Measurements from ENCODE around the gene MGRN1.

The MGRN1 gene

DNA sequence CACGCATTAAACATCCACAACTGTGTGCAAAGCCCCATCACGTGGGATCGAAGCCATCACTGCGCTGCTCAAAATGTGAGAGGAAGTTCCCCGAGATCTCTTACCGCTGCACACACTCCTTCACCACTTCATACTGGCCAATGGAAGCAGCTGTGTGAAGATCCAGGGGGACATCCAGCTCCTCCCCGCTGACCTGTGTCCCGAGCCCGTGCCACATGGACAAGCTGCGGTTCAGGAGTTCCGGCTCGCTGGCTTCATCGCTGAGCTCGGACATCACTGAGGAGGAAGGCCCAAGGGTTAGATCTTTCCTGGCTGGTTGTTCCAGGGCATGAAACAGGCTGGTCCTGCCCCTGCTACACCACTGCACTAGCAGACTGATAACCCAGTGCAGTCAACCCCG, 105.2 kb downstream of the MGRN1 start:
- no peak overlapping the region for H3K4me3 ChIP-seq (ENCODE audit: low read depth, low read length)
- in situ Hi-C loops (cut with HindIII; ENCODE audit: low sequenced_read_pairs) = no loop called here
- DNase-seq (ENCODE audit: low read depth, low spot score) = no peak
- TF ChIP-seq, protein P1, sequence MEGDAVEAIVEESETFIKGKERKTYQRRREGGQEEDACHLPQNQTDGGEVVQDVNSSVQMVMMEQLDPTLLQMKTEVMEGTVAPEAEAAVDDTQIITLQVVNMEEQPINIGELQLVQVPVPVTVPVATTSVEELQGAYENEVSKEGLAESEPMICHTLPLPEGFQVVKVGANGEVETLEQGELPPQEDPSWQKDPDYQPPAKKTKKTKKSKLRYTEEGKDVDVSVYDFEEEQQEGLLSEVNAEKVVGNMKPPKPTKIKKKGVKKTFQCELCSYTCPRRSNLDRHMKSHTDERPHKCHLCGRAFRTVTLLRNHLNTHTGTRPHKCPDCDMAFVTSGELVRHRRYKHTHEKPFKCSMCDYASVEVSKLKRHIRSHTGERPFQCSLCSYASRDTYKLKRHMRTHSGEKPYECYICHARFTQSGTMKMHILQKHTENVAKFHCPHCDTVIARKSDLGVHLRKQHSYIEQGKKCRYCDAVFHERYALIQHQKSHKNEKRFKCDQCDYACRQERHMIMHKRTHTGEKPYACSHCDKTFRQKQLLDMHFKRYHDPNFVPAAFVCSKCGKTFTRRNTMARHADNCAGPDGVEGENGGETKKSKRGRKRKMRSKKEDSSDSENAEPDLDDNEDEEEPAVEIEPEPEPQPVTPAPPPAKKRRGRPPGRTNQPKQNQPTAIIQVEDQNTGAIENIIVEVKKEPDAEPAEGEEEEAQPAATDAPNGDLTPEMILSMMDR (IDR thresholded peaks at IDR 0.05; ENCODE audit: low read depth, low read length) = no peak

DNA sequence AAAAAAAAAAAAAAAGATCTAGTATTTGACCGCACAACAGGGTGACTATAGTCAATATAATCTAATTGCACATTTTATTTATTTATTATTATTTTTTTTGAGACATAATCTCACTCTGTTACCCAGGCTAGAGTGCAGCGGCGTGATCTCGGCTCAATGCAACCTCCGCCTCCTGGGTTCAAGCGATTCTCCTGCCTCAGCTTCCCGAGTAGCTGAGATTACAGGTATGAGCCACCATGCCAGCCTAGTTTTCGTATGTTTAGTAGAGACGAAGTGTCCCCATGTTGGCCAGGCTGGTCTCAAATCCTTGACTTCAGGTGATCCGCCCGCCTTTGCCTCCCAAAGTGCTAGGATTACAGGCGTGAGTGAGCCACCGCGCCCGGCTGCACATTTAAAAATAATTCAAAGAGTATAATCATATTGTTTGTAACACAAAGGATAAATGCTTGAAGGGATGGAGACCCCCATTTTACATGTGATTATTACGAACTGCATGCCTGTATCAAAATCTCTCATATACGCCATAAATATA, 108.7 kb downstream of the MGRN1 start:
- no peak for DNase-seq (ENCODE audit: low read depth, low spot score)
- peak overlapping the region; percentile 88 for H3K4me3 ChIP-seq (ENCODE audit: low read depth, low read length)
- TF ChIP-seq, protein P1 (IDR thresholded peaks at IDR 0.05; ENCODE audit: low read depth, low read length) = no peak
- in situ Hi-C loops (cut with HindIII; ENCODE audit: low sequenced_read_pairs) = no loop called here

DNA sequence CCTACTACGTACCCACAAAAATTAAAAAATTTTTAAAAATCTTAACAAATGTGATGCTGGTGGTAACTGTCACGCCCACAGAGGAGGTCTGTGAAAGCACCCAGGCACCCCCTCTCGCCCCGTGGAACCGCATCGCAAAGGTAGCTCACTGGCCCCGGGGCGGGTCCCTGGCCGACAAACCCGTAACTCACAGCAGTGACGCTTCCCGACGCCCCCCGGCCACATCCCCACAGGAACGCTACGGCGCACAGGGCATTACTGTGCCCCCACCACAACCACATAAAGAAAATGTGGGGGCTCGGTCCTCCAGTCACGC, 109.1 kb downstream of the MGRN1 start:
- H3K4me3 ChIP-seq (ENCODE audit: low read depth, low read length) = peak overlapping the region; percentile 88
- in situ Hi-C loops (cut with HindIII; ENCODE audit: low sequenced_read_pairs) = no loop called here
- no peak for DNase-seq (ENCODE audit: low read depth, low spot score)
- TF ChIP-seq, protein P1 (IDR thresholded peaks at IDR 0.05; ENCODE audit: low read depth, low read length) = no peak

DNA sequence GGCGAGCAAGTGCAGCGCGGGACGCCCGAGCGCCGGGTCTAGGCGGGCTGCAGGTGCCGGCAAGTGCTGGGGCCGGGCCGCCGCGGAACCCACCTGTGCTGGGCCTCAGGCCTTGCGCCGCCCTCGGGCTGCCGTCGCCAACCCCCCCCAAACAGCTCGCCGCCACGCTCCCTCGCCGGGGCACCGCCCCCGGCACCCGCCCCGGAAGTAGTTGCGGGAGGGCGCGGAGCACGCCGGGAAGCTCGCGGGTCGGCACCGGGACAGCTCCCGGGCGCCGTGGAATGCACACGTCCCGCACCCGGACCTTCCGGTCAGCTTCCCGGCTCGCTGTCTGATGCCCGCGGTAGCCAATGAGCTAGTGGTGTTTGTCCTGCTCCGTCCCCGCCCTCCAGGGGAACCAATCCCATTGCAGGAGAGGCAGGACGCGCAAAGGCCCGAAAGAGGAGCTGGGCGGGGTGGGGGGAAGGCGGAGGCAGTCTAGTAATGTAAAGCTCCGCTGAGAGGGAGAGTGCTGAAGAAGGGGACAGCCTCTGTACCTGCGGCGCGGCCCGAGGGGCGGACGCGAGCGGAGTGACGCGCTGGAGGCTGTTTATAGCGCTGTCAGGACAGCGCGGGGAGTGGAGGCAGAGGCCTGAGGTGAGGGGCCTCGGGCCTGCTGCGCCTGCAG, 109.6 kb downstream of the MGRN1 start, which contains the start of the genes ANKS3 and DNAAF8:
ANKS3 (minus strand) TSS at position 209 of the 667 bp plus-strand sequence. CDS start 4,122 bp downstream, outside the sequence.
DNAAF8 (plus strand) TSS at position 475 of the 667 bp plus-strand sequence. CDS start 1,978 bp downstream, outside the sequence.
- peak within 1 kb of the TSS; percentile 88 for H3K4me3 ChIP-seq (ENCODE audit: low read depth, low read length)
- DNase-seq (ENCODE audit: low read depth, low spot score) = peak; percentile 97
- TF ChIP-seq, protein P1 (IDR thresholded peaks at IDR 0.05; ENCODE audit: low read depth, low read length) = no peak
- in situ Hi-C loops (cut with HindIII; ENCODE audit: low sequenced_read_pairs) = no loop called here

DNA sequence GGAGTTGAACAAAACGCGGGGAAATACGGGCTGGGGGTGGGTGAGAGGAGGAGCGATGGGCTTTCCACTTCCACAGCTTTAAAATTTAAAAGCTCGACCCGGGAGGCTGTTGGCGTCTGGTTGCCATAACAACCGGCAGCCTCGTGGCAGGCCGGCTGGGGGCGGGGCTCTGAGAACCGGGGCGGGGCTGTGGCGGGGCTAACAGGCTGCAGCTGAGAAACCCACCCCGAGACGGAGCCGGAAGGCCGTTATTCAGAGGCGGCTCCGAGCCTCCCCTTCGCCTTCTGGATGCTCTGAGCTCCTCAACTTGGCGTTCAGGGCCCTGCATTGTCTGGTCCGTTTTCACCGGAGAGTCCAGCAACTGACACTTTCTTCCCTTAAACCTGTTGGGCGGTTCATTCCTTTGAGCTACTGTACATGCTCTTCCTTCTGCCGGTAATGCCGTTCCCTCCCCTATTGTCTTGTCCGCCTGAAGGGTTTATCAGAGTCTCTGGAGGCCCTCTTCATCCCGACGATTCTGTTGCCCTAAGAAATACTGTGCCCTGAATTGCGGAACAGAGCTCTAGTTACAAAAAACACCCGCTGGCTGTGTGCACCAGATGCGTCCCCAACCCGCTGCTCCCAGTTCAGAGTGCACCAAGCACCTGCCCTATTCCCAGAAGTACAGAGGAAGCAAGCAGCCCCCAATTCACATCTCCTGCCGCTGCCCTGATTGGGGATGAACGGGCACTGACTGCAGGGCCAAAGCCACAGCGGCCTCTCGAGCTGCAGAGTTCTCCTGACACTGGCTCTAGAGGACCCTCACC, 110.3 kb downstream of the MGRN1 start:
- DNase-seq (ENCODE audit: low read depth, low spot score) = peak; percentile 81
- H3K4me3 ChIP-seq (ENCODE audit: low read depth, low read length) = peak overlapping the region; percentile 88
- TF ChIP-seq, protein P1 (IDR thresholded peaks at IDR 0.05; ENCODE audit: low read depth, low read length) = no peak
- in situ Hi-C loops (cut with HindIII; ENCODE audit: low sequenced_read_pairs) = no loop called here

DNA sequence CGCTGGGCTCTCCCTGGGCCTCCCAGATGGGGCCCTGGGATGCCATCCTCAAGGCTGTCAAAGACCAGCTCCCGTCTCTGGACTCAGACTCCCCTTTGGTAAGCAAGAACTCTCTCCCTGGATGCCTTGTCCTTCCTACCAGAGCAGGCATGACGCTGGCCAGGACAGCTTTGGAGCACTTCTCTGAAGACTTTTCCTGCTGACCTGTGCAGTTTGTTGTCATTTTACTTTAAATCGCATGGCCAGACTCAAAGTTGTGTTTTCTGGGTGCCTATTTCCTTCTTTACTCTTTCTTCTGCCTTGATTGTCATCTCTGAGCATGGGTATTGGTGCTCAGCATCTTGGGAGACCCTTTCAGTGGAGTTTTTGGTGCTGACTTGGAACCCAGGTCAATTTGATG, 111.9 kb downstream of the MGRN1 start:
- in situ Hi-C loops (cut with HindIII; ENCODE audit: low sequenced_read_pairs) = no loop called here
- no peak overlapping the region for H3K4me3 ChIP-seq (ENCODE audit: low read depth, low read length)
- TF ChIP-seq, protein P1 (IDR thresholded peaks at IDR 0.05; ENCODE audit: low read depth, low read length) = no peak

More for the DNA sequence above, 111.9 kb downstream of the MGRN1 start:
- no peak for DNase-seq (ENCODE audit: low read depth, low spot score)

Data from astrocyte of the spinal cord (primary cell).